HG03060 (cell line): ENCODE measurements around the gene GLIS1.

Source experiments
- ATAC-seq: cut with Tn5 transposase; IDR thresholded peaks from one replicate; pipeline ENCODE4 v1.9.1; 2021; ENCODE audit warnings: low read depth, moderate number of reproducible peaks; ENCODE audit not compliant: unreplicated experiment

The GLIS1 gene

DNA sequence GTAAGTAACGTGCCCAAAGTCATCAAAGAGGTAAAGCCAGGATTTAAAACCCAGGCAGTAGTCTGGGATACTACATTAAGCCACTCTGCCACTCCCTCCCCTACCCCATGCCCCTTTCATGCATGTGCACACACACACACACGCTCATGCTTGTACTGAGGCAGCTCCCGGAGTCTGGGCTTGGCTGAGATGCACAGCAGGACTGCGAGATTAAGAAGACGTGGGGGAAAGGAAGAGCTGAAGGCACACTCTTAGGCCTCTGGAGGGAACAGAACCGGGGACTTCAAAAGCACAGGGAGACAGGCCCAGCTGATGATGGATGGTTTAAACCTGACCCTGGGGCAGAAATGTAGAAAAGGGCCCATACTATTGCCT is 98.3 kb downstream of the GLIS1 start:
- no peak for ATAC-seq

- ATAC-seq = no peak
Observed at GRCh38 chr1:53639996-53640700, 98.8 kb downstream of the GLIS1 start.

- no peak for ATAC-seq
Observed at GRCh38 chr1:53639251-53639763, 99.7 kb downstream of the GLIS1 start.

DNA sequence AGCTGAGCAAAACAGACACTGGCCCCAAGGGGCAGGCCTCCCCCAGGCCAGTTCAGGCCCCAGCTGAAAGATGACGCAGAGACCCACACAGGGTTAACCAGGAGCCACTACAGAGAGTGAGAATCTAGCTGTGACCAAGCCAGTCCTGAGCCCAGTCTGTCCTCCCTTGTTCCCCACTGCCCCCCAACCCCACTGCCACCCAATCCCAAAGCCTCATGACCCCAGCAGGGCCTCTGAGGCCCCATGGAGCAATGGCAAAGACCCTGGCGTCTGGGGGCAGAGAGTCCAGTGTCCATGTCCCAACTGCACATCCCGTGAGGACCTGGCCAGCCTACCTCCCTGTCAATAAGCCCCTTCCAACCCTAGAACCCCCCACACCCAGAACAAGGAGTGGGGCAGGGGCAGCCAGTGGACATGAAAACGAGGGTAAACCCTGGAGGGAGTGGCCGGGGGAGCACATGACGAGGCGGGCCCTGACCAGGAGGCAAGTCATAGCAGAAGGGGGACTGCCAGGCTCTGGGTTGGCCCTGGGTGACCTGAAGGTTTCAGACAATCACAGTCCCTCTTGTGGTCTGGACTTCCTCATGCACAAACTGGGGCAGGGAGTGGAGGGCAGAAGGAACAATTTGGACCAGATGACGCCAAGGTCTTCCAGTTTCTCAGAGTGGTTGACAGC is 100.5 kb downstream of the GLIS1 start:
- no peak for ATAC-seq

- no peak for ATAC-seq
Observed at GRCh38 chr1:53637511-53638359, 101.2 kb downstream of the GLIS1 start.

- ATAC-seq = no peak
Observed at GRCh38 chr1:53636621-53637171, 102.3 kb downstream of the GLIS1 start.

DNA sequence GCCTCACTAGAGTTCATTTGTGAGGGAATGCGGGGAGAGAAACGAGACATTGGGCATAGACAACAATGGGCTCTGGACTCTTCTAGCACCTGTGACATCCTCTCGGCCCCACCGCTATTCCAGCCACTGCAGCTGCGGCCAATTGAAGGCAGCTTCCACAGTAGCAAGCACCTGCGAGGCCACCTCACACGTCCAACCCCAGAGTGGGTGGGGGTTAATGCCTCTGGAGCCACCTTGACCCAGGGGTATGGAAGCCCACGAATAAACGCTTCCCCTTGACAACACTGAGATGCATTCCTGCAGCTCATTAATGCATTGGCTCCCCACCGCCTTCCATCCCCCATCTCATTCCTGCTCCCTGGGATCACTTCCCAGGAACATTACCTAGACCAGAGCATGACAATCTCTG is 104.4 kb downstream of the GLIS1 start:
- ATAC-seq = no peak

- ATAC-seq = no peak
Observed at GRCh38 chr1:53633073-53633704, 105.8 kb downstream of the GLIS1 start.

DNA sequence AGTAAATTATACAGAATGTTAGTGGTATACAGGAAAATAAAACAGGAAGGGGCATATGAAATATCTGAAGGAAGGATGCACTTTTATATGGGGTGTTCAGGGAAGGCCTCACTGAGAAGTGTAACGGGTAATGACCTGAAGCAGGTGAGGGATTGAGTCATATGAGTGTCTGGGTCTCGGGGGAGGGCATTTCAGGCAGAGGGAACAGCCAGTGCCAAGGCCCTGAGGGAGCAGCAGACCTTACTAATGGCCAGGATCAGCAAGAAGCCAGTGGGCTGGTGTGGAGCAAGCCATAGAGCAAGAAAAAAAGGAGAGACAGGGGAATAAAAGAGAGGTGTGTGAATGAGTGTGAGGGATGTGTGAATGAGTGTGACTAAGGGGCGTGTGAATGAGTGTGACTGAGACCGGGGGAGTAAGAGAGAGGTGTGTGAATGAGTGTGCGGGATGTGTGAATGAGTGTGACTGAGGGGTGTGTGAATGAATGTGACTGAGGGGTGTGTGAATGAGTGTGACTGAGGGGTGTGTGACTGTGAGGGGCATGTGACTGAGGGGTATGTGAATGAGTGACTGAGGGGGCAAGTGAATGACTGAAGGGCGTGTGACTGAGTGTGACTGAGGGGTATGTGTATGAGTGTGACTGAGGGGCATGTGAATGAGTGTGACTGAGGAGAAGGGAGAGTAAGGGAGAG is 107.2 kb downstream of the GLIS1 start:
- ATAC-seq = no peak

- no peak for ATAC-seq
Observed at GRCh38 chr1:53629101-53629691, 109.8 kb downstream of the GLIS1 start.

DNA sequence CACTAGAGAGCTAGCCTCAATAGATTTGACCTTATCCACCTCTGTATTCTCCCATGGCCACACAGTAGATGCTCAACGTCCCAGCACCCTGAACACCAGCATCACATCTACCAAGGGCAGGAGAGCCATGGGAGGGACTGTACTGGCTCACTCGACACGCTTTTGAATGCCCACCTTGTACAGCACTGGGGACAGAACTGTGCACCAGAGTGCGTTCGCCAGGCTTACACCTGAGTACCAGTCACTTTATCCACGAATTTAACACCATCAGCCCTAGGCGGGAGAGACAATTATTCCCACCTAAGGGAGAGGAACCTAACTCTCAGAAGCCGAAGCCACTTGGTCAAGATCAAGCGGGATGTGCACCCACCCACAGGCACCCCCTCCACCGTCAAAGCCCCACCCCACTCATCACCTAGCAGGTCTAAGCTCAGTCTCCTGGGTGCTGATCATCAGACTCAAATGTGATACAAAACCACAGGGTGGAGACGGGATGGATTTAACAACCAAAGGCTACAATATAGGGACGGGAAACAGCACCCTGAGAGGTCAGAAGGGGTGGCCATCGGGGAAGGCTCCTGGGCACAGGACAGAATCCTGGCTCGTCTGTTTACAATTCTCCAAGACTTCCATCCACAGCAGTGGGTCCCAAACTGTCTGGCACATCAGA is 110.5 kb downstream of the GLIS1 start:
- no peak for ATAC-seq

DNA sequence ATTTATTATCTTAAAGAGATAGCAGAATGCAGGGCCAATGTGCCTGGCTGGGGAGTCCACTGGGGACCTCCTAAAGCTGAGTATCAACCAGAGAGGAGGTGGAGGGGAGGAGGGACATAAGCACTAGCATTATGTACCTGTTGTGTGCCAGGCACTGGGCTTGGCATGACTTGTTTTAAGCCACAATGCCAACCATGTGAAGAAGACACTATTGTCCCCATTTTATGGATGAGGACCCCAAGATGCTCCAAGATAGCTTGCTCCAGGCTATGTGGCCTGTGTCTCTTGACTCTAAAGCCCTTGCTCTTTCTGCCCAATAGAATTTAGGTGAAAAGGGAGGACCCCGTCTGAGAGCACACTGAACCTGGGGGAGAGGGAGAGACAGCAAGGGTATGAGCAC is 111.3 kb downstream of the GLIS1 start:
- ATAC-seq = no peak

DNA sequence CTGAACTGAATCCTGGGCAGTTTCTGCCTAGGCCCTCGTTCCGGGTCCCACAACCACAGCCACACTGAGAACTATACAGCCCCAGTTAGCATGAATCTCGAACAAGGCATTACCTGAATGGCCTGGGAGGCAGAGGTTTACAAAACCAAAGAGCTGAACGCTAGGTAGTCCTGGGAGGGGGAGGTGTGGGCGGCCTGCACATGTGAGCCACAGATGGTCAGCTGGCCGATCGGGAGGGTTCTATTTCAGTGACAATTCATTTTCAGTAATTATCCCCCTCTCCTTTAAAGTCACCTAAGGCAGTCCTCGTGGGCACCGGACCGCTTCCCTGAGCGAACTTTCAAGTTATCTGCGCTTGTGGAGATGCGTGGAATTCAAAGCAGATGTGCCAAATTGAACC is 111.9 kb downstream of the GLIS1 start:
- no peak for ATAC-seq

GRCh38 chr1:53626616-53627015 is 112.3 kb downstream of the GLIS1 start:
- ATAC-seq = no peak

DNA sequence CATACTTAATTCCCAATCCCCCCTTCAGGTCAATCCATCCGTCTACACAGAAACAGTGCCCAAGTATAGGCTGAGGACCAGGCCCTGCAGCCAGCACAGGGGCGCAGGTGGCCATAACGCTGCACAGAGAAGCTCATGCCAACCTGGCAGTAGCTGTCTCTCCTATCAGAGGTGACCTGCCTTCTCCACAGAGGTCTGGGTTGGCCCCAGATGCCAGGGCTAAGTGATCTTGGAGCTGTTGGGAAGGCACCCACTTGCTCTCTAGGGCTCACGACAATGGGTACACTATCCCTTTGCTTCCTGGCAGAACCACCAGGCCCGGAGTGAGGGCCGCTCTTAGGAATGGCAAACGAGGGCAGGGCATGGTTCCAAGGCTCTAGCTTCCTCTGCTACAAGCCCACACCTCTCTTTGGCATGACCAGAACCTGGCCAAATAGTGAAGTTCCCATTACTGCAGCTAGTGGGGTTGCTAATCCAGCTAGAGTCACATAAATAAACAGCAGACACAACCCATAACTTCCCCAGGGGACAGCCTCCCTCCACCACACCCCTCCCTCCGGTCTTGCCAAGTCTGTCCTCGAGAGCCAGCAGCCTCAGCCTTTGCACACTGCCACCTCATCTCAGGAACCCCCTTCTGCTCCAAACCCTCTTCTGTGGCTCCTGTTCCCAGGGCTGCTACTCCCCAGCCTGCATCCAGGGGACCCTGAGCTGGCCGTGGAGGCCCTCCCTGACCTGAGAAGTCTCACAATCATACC is 113.0 kb downstream of the GLIS1 start:
- no peak for ATAC-seq

- ATAC-seq = no peak
Observed at GRCh38 chr1:53625049-53625448, 113.9 kb downstream of the GLIS1 start.

DNA sequence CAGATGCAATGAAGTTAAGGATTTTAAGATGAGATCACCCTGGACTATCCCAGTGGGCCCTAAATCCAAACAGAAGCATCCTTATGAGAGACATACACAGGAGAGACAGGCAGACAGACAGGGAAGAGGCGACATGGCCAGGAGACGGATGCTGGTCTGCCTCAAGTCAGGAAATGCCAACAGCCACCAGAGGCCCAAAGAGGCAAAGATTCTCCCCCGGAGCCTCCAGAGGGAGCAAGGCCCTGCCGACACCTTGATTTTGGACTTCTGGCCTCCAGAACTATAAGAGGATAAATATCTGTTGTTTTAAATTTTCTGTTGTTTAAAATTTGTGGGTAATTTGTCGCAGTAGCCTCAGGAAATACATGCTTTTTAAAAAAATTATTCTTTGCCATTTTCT is 116.4 kb downstream of the GLIS1 start:
- ATAC-seq = no peak

DNA sequence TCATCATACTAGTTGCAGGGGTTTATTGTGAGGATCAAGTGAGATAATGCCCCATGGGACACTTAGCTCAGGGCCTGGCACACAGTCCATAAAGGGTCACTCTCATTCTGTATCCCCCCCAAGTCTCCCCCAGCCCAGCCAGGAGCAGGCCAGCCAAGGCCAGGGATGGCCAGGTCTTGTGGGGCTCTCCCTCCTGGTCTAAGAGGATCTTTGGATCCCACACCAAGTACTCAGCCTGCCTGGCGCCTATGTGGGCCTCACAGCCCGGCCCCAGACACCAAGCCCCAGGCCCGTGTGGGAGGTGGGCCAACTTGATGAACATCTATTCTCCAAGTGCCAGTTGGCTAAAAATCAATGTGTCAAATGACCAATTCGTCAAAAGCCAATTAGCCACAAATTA is 117.8 kb downstream of the GLIS1 start:
- ATAC-seq = no peak
